DND-41 (cell line): Measurements from ENCODE around the gene VPS11.
A peak's percentile ranks its signal among the peaks of the same experiment; 100 is the strongest.

Source experiments
- ATAC-seq: fragments of 200-7000 bp; cut with Tn5 transposase; 3 replicates; pipeline ENCODE4 v1.9.1; 2021; ENCODE audit warnings: low read depth; ENCODE audit not compliant: insufficient read depth
- DNase-seq: peaks from one replicate; pipeline ENCODE4 v3.0.0-alpha.2; 2020
- H2AFZ ChIP-seq: 2 replicates; pipeline ENCODE4 v1.6.0; 2012; ENCODE audit warnings: low read depth, low read length
- H3K27ac ChIP-seq: 2 replicates; pipeline ENCODE4 v1.5.1; 2012; ENCODE audit warnings: low read length, inconsistent platforms
- H3K27me3 ChIP-seq: fragments of 200-600 bp; sonication (generic); 2 replicates; pipeline ENCODE4 v1.6.0; 2012; ENCODE audit warnings: low read length, mild to moderate bottlenecking, inconsistent platforms; ENCODE audit not compliant: insufficient read depth, poor library complexity
- H3K36me3 ChIP-seq: 2 replicates; pipeline ENCODE4 v1.5.1; 2012; ENCODE audit warnings: low read length, inconsistent platforms; ENCODE audit not compliant: insufficient read depth
- H3K4me1 ChIP-seq: 2 replicates; pipeline ENCODE4 v1.5.1; 2012; ENCODE audit warnings: mild to moderate bottlenecking, low read length; ENCODE audit not compliant: insufficient read depth
- H3K4me2 ChIP-seq: 2 replicates; pipeline ENCODE4 v1.6.0; 2012; ENCODE audit warnings: mild to moderate bottlenecking, moderate library complexity, low read length, inconsistent platforms; ENCODE audit not compliant: insufficient read depth
- H3K4me3 ChIP-seq, 2 experiments: fragments of 200-600 bp in 1 of 2; shearing (Covaris generic) in 1 of 2; 2 replicates each; pipeline ENCODE4 v1.5.1; 2012 to 2016; ENCODE audit warnings: inconsistent platforms in 2 of 2, low read length in 2 of 2, mild to moderate bottlenecking in 2 of 2, low read depth in 1 of 2, moderate library complexity in 1 of 2
- H3K79me2 ChIP-seq: 2 replicates; pipeline ENCODE4 v1.6.0; 2012; ENCODE audit warnings: low read length, inconsistent platforms; ENCODE audit not compliant: insufficient read depth
- H3K9ac ChIP-seq: 2 replicates; pipeline ENCODE4 v1.6.0; 2012; ENCODE audit warnings: low read depth, mild to moderate bottlenecking, inconsistent platforms, low read length, moderate library complexity
- H3K9me3 ChIP-seq: 2 replicates; pipeline ENCODE4 v1.5.1; 2012; ENCODE audit warnings: low read length, moderate library complexity, mild to moderate bottlenecking, inconsistent platforms; ENCODE audit not compliant: insufficient read depth, severe bottlenecking
- H4K20me1 ChIP-seq: 2 replicates; pipeline ENCODE4 v1.6.0; 2012; ENCODE audit warnings: low read length; ENCODE audit not compliant: insufficient read depth
- EZH2 ChIP-seq: IDR thresholded peaks from 3 replicates; pipeline ENCODE4 v1.6.1; 2012; ENCODE audit warnings: borderline replicate concordance, low read depth, mild to moderate bottlenecking, moderate library complexity, low read length, inconsistent platforms; ENCODE audit not compliant: severe bottlenecking
- TF ChIP-seq, protein P1 (sequence below): IDR thresholded peaks from 2 replicates; pipeline ENCODE4 v1.5.1; 2012; ENCODE audit warnings: borderline replicate concordance, low read length, moderate library complexity, mild to moderate bottlenecking; ENCODE audit not compliant: poor library complexity, severe bottlenecking; ENCODE audit errors: extremely low read depth

VPS11 gene

DNA sequence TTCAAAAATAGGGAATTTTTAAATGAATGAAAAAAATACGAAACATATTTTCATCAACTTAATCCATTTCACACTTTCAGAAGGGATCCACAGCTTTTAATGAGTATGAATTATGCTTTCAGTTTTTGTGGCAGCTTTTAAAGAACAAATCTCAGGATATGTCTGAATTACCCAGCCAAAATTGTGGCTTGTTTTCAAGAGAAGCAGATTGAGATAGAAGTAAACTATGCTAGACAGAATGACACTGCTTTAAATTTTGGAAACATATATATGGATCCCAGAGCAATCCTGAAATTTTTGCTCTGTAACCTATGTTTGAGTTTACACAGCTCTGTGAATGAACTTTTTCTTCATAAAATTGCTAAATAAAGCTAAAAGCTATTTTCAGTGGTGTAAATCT lies 51.3 kb downstream of the VPS11 start:
- no peak for ATAC-seq
- H3K9ac ChIP-seq, result no peak overlapping the region
- H3K4me3 ChIP-seq, result no peak overlapping the region
- DNase-seq, result no peak
- no peaks in the 10 kb centered on the region for H3K27me3 ChIP-seq
- H3K36me3 ChIP-seq, result peaks cover 36% of the 10 kb centered on the region
- no peaks in the 10 kb centered on the region for H3K9me3 ChIP-seq
- TF ChIP-seq, protein P1, sequence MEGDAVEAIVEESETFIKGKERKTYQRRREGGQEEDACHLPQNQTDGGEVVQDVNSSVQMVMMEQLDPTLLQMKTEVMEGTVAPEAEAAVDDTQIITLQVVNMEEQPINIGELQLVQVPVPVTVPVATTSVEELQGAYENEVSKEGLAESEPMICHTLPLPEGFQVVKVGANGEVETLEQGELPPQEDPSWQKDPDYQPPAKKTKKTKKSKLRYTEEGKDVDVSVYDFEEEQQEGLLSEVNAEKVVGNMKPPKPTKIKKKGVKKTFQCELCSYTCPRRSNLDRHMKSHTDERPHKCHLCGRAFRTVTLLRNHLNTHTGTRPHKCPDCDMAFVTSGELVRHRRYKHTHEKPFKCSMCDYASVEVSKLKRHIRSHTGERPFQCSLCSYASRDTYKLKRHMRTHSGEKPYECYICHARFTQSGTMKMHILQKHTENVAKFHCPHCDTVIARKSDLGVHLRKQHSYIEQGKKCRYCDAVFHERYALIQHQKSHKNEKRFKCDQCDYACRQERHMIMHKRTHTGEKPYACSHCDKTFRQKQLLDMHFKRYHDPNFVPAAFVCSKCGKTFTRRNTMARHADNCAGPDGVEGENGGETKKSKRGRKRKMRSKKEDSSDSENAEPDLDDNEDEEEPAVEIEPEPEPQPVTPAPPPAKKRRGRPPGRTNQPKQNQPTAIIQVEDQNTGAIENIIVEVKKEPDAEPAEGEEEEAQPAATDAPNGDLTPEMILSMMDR, result no peak
- TF ChIP-seq EZH2, result no peak
- no peak overlapping the region for H3K27ac ChIP-seq
- peaks cover 26% of the 10 kb centered on the region for H3K4me1 ChIP-seq
- H3K79me2 ChIP-seq, result peaks cover 25% of the 10 kb centered on the region
- no peak overlapping the region for H3K4me2 ChIP-seq
- peaks cover 8% of the 10 kb centered on the region; the same call in 1 of the 2 replicates for H4K20me1 ChIP-seq
- no peak overlapping the region for H2AFZ ChIP-seq

DNA sequence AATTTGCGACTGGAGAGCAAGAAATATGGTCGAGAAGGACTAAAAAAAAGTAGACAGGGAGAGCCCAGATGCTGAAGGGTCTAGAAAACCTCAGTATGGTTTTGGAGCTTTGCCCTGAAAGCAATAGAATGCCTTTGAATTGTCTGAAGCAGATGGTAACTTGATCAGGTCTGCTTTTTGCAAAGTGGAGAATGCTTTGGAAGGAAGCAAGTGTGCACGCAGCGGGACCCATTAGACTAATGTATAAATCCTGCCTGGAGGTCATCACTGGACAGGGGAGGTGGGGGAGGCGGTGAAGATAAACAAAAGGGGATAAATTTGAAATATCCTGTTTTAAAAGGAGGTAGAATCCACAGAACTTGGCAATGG lies 53.0 kb downstream of the VPS11 start:
- Histone ChIP-seq H2AFZ (peak overlapping the region; percentile 84), H3K4me2 (peak overlapping the region; percentile 85), H3K27me3 (no peaks in the 10 kb centered on the region), H3K9me3 (no peaks in the 10 kb centered on the region), H3K79me2 (peaks cover 31% of the 10 kb centered on the region), H3K27ac (peak overlapping the region; percentile 80), H4K20me1 (peaks cover 7% of the 10 kb centered on the region; the same call in 1 of the 2 replicates), H3K9ac (peak overlapping the region; percentile 62), H3K4me3 (peak overlapping the region; percentile 25 to 58; a peak in 3 of 4 replicates), H3K36me3 (peaks cover 28% of the 10 kb centered on the region), H3K4me1 (peaks cover 26% of the 10 kb centered on the region)
- DNase-seq, result no peak
- ATAC-seq, result no peak
- TF ChIP-seq, protein P1, result no peak
- no peak for TF ChIP-seq EZH2

DNA sequence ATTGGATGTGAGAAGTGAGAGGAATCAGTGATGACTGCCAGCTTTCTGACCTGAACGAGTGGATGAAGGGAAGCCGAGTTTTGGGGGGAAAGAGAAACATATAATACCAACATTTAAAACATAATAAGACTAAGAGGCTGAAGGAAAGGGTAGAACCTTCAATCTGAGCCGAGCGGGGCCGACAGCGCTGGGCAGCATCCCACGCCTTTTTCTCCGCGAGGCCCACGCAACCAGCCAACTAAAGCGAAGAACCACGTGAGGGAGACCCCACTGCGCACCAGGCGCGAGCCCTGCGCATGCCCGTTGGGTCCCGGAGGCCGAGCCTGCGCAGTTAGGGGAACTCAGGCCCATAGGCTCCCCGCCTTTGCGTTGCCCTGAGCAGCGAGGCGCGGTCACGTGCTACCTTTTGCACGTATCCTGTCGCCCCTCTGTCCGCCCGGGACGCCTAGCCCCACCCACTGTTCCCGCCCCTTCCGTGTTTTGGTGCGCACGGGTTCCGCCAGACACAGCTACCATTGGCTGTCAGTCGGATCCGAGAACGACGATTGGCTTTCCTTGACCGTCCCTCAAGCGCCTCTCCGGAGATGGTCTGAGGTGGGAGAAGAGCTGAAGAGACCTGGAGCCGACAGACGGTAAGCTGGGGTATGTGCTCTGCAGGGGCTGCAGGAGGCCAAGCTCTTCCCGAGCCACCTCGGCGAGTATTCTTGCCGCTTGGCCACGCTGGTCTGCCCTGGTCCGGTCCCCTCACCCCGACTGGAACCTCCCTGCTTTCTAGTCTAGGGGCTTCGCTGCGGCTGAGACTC lies 53.6 kb downstream of the VPS11 start, which contains the start of gene HINFP:
Gene HINFP, plus strand, starts transcription at position 573 of the 803 bp plus-strand sequence. CDS start 5,365 bp downstream, outside the sequence.
- no peaks in the 10 kb centered on the region for H3K27me3 ChIP-seq
- DNase-seq (peak; percentile 100), ATAC-seq (peak; percentile 94)
- H3K4me3 ChIP-seq, result peak within 1 kb of the TSS; percentile 40 to 86
- peaks cover 31% of the 10 kb centered on the region for H3K79me2 ChIP-seq
- peaks cover 7% of the 10 kb centered on the region; the same call in 1 of the 2 replicates for H4K20me1 ChIP-seq
- peak within 1 kb of the TSS; percentile 84 for H2AFZ ChIP-seq
- H3K36me3 ChIP-seq, result peaks cover 22% of the 10 kb centered on the region
- H3K4me1 ChIP-seq, result peaks cover 26% of the 10 kb centered on the region
- TF ChIP-seq EZH2, result no peak
- TF ChIP-seq, protein P1, result no peak
- peak within 1 kb of the TSS; percentile 68 for H3K9ac ChIP-seq
- no peaks in the 10 kb centered on the region for H3K9me3 ChIP-seq
- peak within 1 kb of the TSS; percentile 80 for H3K27ac ChIP-seq
- peak within 1 kb of the TSS; percentile 85 for H3K4me2 ChIP-seq
